HEK293 (cell line): Measurements from ENCODE around the gene SFSWAP.

ENCODE experiments used
- CTCF ChIA-PET: fragments of 350-600 bp; formaldehyde crosslinking; extraction: SDS; loops from one replicate; lab custom pipeline; 2021; ENCODE audit warnings: antibody characterized with exemption; lab: Yijun Ruan, JAX
- POLR2A ChIA-PET: fragments of 300-600 bp; formaldehyde crosslinking; extraction: SDS; loops from one replicate; lab custom pipeline; 2020; ENCODE audit warnings: antibody characterized with exemption, inconsistent platforms; lab: Yijun Ruan, JAX
- H3K27ac ChIP-seq: fragments of 200-500 bp; sonication (Bioruptor generic); 2 replicates; pipeline ENCODE4 v1.5.1; 2014; ENCODE audit warnings: low read depth, low read length, control low read depth, inconsistent platforms; ENCODE audit errors: extremely low read depth
- H3K36me3 ChIP-seq, 2 experiments: fragments of 200-500 bp in 1 of 2; sonication (Bioruptor generic) in 1 of 2; 1 replicate in 1 of 2; 2 replicates in 1 of 2; pipeline ENCODE4 v1.5.1; 2014 to 2017; ENCODE audit warnings: inconsistent platforms in 2 of 2, low read length in 2 of 2; ENCODE audit not compliant: control insufficient read depth in 2 of 2, insufficient read depth in 1 of 2
- H3K4me1 ChIP-seq: fragments of 200-500 bp; sonication (Bioruptor generic); 2 replicates; pipeline ENCODE4 v1.5.1; 2014; ENCODE audit warnings: mild to moderate bottlenecking, low read length, inconsistent platforms; ENCODE audit not compliant: control insufficient read depth, insufficient read depth
- H3K4me3 ChIP-seq: 2 replicates; pipeline ENCODE4 v1.5.1; 2011; ENCODE audit warnings: low read depth, mild to moderate bottlenecking, control low read depth, low read length, moderate library complexity
- H3K9me3 ChIP-seq: fragments of 200-500 bp; sonication (Bioruptor generic); 2 replicates; pipeline ENCODE4 v1.5.1; 2014; ENCODE audit warnings: low read depth, low read length, inconsistent platforms; ENCODE audit not compliant: control insufficient read depth, insufficient read depth
- GFI1B ChIP-seq: fragments of 450-650 bp; formaldehyde crosslinking; IDR thresholded peaks from 2 replicates; pipeline ENCODE4 v1.5.1; 2016; ENCODE audit warnings: missing biosample characterization, missing genetic modification characterization
- KLF17 ChIP-seq: fragments of 450-650 bp; formaldehyde crosslinking; IDR thresholded peaks from 2 replicates; pipeline ENCODE4 v1.5.1; 2016; ENCODE audit warnings: missing biosample characterization, missing genetic modification characterization
- PRDM2 ChIP-seq: fragments of 450-650 bp; formaldehyde crosslinking; IDR thresholded peaks from 2 replicates; pipeline ENCODE4 v1.5.1; 2016; ENCODE audit warnings: missing biosample characterization, missing genetic modification characterization, borderline replicate concordance
- SETDB1 ChIP-seq: IDR thresholded peaks from one replicate; pipeline ENCODE4 v1.6.1; 2017; ENCODE audit warnings: mild to moderate bottlenecking, low read length, moderate library complexity, mixed read lengths; ENCODE audit not compliant: insufficient read length
- SP3 ChIP-seq: fragments of 450-650 bp; formaldehyde crosslinking; IDR thresholded peaks from 2 replicates; pipeline ENCODE4 v1.5.1; 2016; ENCODE audit warnings: missing biosample characterization, missing genetic modification characterization
- TSHZ1 ChIP-seq: fragments of 450-650 bp; formaldehyde crosslinking; IDR thresholded peaks from 2 replicates; pipeline ENCODE4 v1.5.1; 2016; ENCODE audit warnings: missing biosample characterization, missing genetic modification characterization, borderline replicate concordance
- ZNF138 ChIP-seq: fragments of 450-650 bp; formaldehyde crosslinking; IDR thresholded peaks from 2 replicates; pipeline ENCODE4 v1.5.1; 2016; ENCODE audit warnings: missing biosample characterization, missing genetic modification characterization, borderline replicate concordance
- ZNF341 ChIP-seq: fragments of 450-650 bp; formaldehyde crosslinking; IDR thresholded peaks from 2 replicates; pipeline ENCODE4; 2016; ENCODE audit warnings: low read depth, missing biosample characterization, missing genetic modification characterization
- ZNF362 ChIP-seq: fragments of 450-650 bp; formaldehyde crosslinking; IDR thresholded peaks from 2 replicates; pipeline ENCODE4 v1.5.1; 2016; ENCODE audit warnings: missing biosample characterization, missing genetic modification characterization
- ZNF518A ChIP-seq: fragments of 450-650 bp; formaldehyde crosslinking; conservative IDR thresholded peaks from 2 replicates; pipeline ENCODE4 v1.5.1; 2016; ENCODE audit warnings: low read depth, missing biosample characterization, missing genetic modification characterization
- ZNF629 ChIP-seq: fragments of 450-650 bp; formaldehyde crosslinking; IDR thresholded peaks from 2 replicates; pipeline ENCODE4 v1.5.1; 2017; ENCODE audit warnings: missing biosample characterization, missing genetic modification characterization
- ZNF660 ChIP-seq: fragments of 450-650 bp; IDR thresholded peaks from 2 replicates; pipeline ENCODE4 v1.5.1; 2018; ENCODE audit warnings: missing biosample characterization, mild to moderate bottlenecking, missing genetic modification characterization
- ZNF785 ChIP-seq: fragments of 450-650 bp; formaldehyde crosslinking; IDR thresholded peaks from 2 replicates; pipeline ENCODE4 v1.5.1; 2016; ENCODE audit warnings: missing biosample characterization, missing genetic modification characterization
- ZNF792 ChIP-seq: fragments of 450-650 bp; formaldehyde crosslinking; IDR thresholded peaks from 2 replicates; pipeline ENCODE4 v1.5.1; 2016; ENCODE audit warnings: missing biosample characterization, missing genetic modification characterization
- ZNF830 ChIP-seq: fragments of 450-650 bp; IDR thresholded peaks from 2 replicates; pipeline ENCODE4 v1.5.0; 2018; ENCODE audit warnings: missing biosample characterization, missing genetic modification characterization, low read depth, mild to moderate bottlenecking, moderate library complexity
- ZNF843 ChIP-seq: fragments of 450-650 bp; formaldehyde crosslinking; IDR thresholded peaks from 2 replicates; pipeline ENCODE4 v1.5.1; 2016; ENCODE audit warnings: missing biosample characterization, missing genetic modification characterization

SFSWAP gene

GRCh38 chr12:131735153-131735456, 24.2 kb downstream of the SFSWAP start:
- H3K9me3 ChIP-seq = no peaks in the 10 kb centered on the region
- 0 out of 2 replicates have a peak, but pooled peaks cover 4% of the 10 kb centered on the region for H3K4me1 ChIP-seq
- POLR2A ChIA-PET = no interaction called here
- peaks cover 19 to 72% of the 10 kb centered on the region in 2 experiments for H3K36me3 ChIP-seq
- no peak overlapping the region for H3K4me3 ChIP-seq
- TF ChIP-seq KLF17 (tag by site-specific recombination) = no peak
- TF ChIP-seq ZNF341 (tag by site-specific recombination) = no peak
- no peak for TF ChIP-seq ZNF785
- TF ChIP-seq ZNF830 = no peak
- CTCF ChIA-PET = no interaction called here
- H3K27ac ChIP-seq = no peak overlapping the region

GRCh38 chr12:131735476-131736445, 24.9 kb downstream of the SFSWAP start:
- ChIA-PET CTCF (interaction anchor here (1.1 to 1.3 kb wide), 2 partner anchors 9 to 19 kb away, joined by 4 to 5 read pairs; no protein-coding TSS in a partner anchor), POLR2A (no interaction called here)
- Histone ChIP-seq H3K36me3 (peaks cover 19 to 71% of the 10 kb centered on the region in 2 experiments), H3K4me3 (no peak overlapping the region), H3K4me1 (0 out of 2 replicates have a peak, but pooled peaks cover 4% of the 10 kb centered on the region), H3K9me3 (no peaks in the 10 kb centered on the region), H3K27ac (no peak overlapping the region)
- TF ChIP-seq PRDM2 (tag by site-specific recombination) (no peak), TSHZ1 (tag by site-specific recombination) (no peak), ZNF138 (tag by site-specific recombination) (no peak), ZNF660 (tag by site-specific recombination) (no peak), SP3 (tag by site-specific recombination) (no peak), ZNF843 (tag by site-specific recombination) (no peak), SETDB1 (no peak), GFI1B (tag by site-specific recombination) (no peak), ZNF362 (tag by site-specific recombination) (no peak), ZNF629 (tag by site-specific recombination) (no peak), ZNF518A (tag by site-specific recombination) (no peak), ZNF792 (tag by site-specific recombination) (no peak)
